Transverse colon (tissue), 4 donors: ENCODE data around the gene EMILIN2. TPM values are rescaled to one million over a fixed set of nuclear protein-coding genes. Genes with fewer than 3 reads are reported as not detected.

ENCODE experiments used
- DNase-seq: peaks from one replicate; pipeline ENCODE4 v3.0.0-alpha.2; 2019
- H3K27ac ChIP-seq, 4 donors: fragments of 200-600 bp; sonication (generic); 2 replicates each; pipeline ENCODE4 v1.5.1; 2016 to 2018; ENCODE audit warnings: inconsistent platforms in 4 of 4
- H3K27me3 ChIP-seq: fragments of 200-600 bp; sonication (generic); 2 replicates; pipeline ENCODE4 v1.5.1; 2017; ENCODE audit warnings: inconsistent platforms
- H3K36me3 ChIP-seq, 4 donors: fragments of 200-600 bp; sonication (generic); 2 replicates each; pipeline ENCODE4 v1.5.1; 2017 to 2019; ENCODE audit warnings: inconsistent platforms in 4 of 4
- H3K4me1 ChIP-seq, 4 donors: fragments of 200-600 bp; sonication (generic); 2 replicates each; pipeline ENCODE4 v1.5.1; 2017 to 2020; ENCODE audit warnings: inconsistent platforms in 4 of 4
- H3K4me3 ChIP-seq, 4 donors: fragments of 200-600 bp; sonication (generic); 1 replicate in 1 of 4; 2 replicates in 3 of 4; pipeline versions ENCODE4 v1.5.1 to v1.6.1; 2017 to 2019; ENCODE audit warnings: inconsistent platforms in 4 of 4
- H3K9me3 ChIP-seq, 2 donors: fragments of 200-600 bp; sonication (generic); 2 replicates each; pipeline ENCODE4 v1.5.1; 2017 to 2019; ENCODE audit warnings: inconsistent platforms in 2 of 2
- CTCF ChIP-seq, 5 experiments: fragments of 200-600 bp in 3 of 5; fragments of 450-650 bp in 2 of 5; sonication (generic) in 3 of 5; IDR thresholded peaks; 1 replicate in 2 of 5; 2 replicates in 3 of 5; pipeline ENCODE4 v1.5.1; 2016 to 2017; ENCODE audit warnings: antibody characterized with exemption in 5 of 5, inconsistent platforms in 3 of 5, mild to moderate bottlenecking in 2 of 5, moderate library complexity in 1 of 5
- EP300 ChIP-seq: sonication (generic); formaldehyde crosslinking; IDR thresholded peaks from one replicate; pipeline ENCODE4 v1.6.1; 2017; ENCODE audit warnings: antibody characterized with exemption, low read depth
- POLR2A ChIP-seq: fragments of 450-650 bp; IDR thresholded peaks from one replicate; pipeline ENCODE4 v1.6.1; 2016; ENCODE audit warnings: antibody characterized with exemption, mild to moderate bottlenecking, moderate library complexity
- POLR2AphosphoS5 ChIP-seq, 3 donors: sonication (generic); formaldehyde crosslinking; IDR thresholded peaks; one replicate each; pipeline ENCODE4 v1.6.1; 2016; ENCODE audit warnings: antibody characterized with exemption in 3 of 3
- WGBS, 2 donors: methylation state at CpG; one replicate each; pipeline ENCODE4 v1.1.5; 2018; ENCODE audit warnings: low coverage in 1 of 2; 5-methylcytosine and 5-hydroxymethylcytosine counted together
- in situ Hi-C, 4 donors: fragments of 200-750 bp; cut with MboI; loops; one replicate each; pipeline versions ENCODE4 v1.15.0 to v1.15.1; 2017; ENCODE audit warnings: low sequenced_read_pairs in 3 of 4, low pct_ligation_motif_present in 1 of 4, low pct_unique_long_range_greater_than_20kb in 1 of 4
- intact Hi-C: fragments of 100-400 bp; cut with DNase I; formaldehyde crosslinking; loops from one replicate; pipeline ENCODE4 v1.15.1; 2023; ENCODE audit warnings: low total_unique reads
- total RNA-seq, 4 donors: library from RNA; depleted of rRNA; stranded (reverse); fragments of >200 nt; gene quantifications; one replicate each; pipeline ENCODE4 v1.1.0, GENCODE V29; 2016

The EMILIN2 gene
- total RNA-seq, 4 donors from 2014 or later = 12.0 to 145 (median 56.5) TPM

GRCh38 chr18:2964361-2965010 lies 117.7 kb downstream of the EMILIN2 start:
- Histone ChIP-seq H3K27ac (peak overlapping the region in 1 of 4 donors; percentile 13), H3K4me3 (no peak overlapping the region), H3K4me1 (peaks cover 17 to 61% (median 25%) of the 10 kb centered on the region in 4 donors), H3K36me3 (peaks cover 0 to 1% (median 0%) of the 10 kb centered on the region in 4 donors), H3K27me3 (no peaks in the 10 kb centered on the region), H3K9me3 (no peaks in the 10 kb centered on the region)
- DNase-seq = no peak
- no peak for TF ChIP-seq POLR2A
- no peak for TF ChIP-seq POLR2AphosphoS5 (IDR thresholded peaks at IDR 0.05)
- TF ChIP-seq CTCF (IDR thresholded peaks at IDR 0.05) = no peak
- TF ChIP-seq EP300 = no peak
- 78 to 79% methylated on average over 7 to 8 of the region's 8 CpGs for WGBS, 2 donors
- in situ Hi-C loops (no loop called here), intact Hi-C loops (no loop called here)

Other genes with a start within 250 kb of the EMILIN2 start
- 100 to 1,000 TPM in 3 of 4 donors, 10 to 100 TPM in 1; 41.0 to 179 (median 136) TPM for gene SMCHD1, start 191.3 kb upstream of the EMILIN2 start, total RNA-seq
- gene LPIN2, start 166.1 kb downstream of the EMILIN2 start, total RNA-seq = 100 to 1,000 TPM in 1 of 4 donors, 10 to 100 TPM in 3; 11.1 to 151 (median 87.0) TPM